GM04504 (cell line): ENCODE measurements around the gene KCNJ18.
"Not testable (repeated sequence)": the region's sequence is repeated elsewhere in the genome, so short reads cannot be mapped to it uniquely, and the experiment has no call there.

Source experiments
- DNase-seq: peaks from one replicate; pipeline ENCODE4 v3.0.0-alpha.2; 2012; ENCODE audit warnings: low read depth

KCNJ18 gene

GRCh38 chr17:21733931-21734330, 41.6 kb downstream of the KCNJ18 start:
- DNase-seq: not testable (repeated sequence)

- not testable (repeated sequence) for DNase-seq
These were observed 43.5 kb downstream of the KCNJ18 start for GRCh38 chr17:21735814-21736213.

DNA sequence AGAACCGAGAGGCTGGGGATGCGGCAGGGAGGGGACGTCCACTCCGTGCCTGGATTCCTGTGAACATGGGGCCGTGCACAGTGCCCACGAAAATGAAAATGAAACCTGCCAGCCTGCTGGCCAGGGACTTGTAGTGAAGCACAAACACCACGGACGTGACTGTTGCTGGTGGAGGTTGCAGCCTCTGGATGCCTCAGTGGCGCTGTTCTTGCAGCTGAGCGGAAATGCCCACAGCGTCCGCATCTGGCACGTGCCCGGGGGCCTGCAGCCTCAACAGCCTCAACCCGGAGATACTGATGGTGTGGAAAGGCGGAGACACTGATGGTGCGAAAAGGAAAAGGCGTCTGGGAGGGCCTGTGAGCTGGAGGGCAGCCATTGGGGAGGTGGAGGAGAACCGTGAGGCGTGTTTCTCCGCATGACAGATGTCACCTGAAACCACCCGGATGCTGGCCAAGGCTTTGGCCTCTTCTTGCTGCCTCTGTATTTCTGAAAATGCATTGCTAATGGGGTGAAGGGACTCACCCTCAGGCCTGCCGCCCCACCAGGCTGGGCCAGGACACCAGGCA, 44.8 kb downstream of the KCNJ18 start:
- not testable (repeated sequence) for DNase-seq

DNA sequence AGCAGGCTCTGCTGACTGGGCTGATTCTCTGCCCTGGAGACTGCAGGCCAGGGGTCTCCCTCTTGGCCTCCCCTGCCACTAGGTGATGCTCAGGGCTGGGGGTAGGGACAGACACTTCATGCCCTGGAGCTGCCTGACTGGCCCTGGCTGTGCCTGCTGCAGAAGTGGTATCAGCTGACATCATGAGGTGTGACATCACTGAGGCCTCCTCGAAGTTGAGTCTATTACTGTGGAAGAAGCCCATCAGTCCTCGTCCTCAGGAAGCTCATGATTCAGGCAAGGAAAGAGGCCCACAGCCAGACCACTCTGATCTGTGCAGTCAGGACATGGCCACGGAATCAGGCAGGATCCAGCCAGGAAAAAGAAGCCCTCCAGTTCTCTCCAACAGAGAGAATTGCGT, 45.9 kb downstream of the KCNJ18 start:
- DNase-seq: not testable (repeated sequence)

DNA sequence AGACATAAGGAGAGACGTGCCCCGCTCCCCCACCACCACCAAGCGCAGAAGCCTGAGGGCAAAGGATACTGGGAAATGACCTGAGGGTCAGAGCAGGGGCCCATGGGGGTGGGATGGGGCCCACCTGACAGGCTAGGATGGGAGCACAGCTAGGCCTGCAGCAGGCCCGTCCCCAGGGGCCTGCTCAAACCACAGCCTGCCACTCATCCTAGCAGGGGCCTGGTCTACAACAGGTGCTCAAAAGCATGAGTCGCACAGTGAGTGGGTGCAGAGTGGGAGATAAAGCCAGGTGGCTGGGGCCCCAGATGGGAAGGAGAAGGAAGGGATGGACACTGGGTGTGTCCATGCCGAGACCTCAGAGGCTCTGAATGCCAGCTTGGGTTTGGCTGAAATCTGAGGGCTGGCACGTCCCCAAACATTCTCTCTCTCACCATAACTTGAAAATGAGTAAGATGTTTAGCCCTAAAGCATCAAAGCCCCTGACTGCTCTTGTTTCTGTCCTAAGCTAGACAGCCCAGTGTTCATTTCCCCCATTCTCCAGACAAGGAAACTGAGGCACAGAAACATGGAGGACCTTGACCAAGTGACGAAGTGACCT, 46.7 kb downstream of the KCNJ18 start:
- not testable (repeated sequence) for DNase-seq

GRCh38 chr17:21739485-21739884, 47.2 kb downstream of the KCNJ18 start:
- DNase-seq: not testable (repeated sequence)

GRCh38 chr17:21740836-21741235, 48.5 kb downstream of the KCNJ18 start:
- not testable (repeated sequence) for DNase-seq

DNA sequence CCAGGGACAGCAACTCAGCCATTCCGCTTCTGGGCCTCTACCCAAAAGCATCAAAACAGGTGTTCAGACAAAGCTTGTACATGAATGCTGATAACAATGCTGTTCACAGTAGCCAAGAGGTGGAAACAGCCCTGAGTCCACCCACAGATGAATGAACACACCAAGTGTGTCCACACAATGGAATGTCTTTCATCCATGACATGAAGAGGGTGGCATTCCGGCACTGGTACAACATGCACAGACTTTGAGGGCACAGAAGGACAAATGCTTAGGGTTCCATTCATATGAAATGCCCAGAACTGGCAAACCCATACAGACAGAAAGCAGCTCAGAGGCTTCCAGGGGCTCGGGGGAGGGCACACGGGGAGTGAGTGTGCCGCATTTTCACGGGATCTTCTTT, 49.2 kb downstream of the KCNJ18 start:
- not testable (repeated sequence) for DNase-seq

DNA sequence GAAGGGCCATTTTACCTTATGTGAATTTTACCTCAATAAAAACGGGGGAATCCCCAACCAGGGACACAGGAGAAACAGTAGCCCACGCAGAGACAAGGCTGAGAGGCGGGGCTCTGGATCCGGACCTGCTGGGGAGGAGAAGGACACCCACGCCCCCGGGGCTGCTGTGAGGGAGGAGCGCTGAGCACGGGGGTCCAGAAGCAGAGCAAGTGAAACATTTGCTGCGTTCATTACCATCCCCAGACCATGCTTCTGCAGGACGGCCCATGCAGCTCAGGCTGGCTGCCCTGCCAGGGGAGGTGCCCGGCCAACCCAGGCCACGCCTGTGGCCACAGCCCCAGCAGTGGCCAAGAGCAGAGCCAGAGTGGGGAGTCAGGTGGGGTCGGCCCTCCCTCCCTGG, 50.0 kb downstream of the KCNJ18 start:
- no peak for DNase-seq

GRCh38 chr17:21744151-21744550, 51.8 kb downstream of the KCNJ18 start:
- DNase-seq: not testable (repeated sequence)

GRCh38 chr17:21744621-21745020, 52.3 kb downstream of the KCNJ18 start:
- DNase-seq: not testable (repeated sequence)

DNA sequence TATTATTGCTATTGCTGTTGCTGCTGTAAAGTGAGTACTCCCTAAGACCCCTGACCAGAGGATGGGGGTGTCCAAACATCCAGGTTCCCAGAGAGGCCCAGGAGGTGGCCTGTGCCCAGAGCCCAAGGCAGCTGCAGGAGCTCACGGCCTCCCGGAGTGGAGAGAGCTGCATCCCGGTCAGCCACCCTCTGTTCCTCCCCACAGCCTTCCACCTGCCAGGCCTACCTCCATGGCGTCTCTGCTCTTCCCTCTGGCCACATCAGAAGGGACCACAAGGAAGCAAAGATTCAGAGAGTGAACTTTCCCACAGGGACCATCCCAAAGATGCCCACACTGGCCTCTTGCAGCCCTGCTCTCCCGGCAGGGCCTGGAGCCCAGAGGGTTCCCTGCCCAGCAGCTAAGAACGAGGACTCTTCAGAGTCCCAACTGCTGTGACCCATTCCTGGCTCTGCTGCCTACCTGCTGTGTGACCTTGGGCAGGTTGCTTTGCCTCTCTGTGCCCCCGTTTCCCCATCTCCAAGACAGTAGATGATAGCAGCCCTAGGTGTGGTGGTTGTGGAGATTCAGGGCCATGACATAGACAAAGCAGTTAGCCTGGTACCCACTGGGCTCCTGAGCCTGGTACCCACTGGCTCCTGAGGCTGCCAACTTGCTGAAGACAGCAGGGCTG, 53.2 kb downstream of the KCNJ18 start:
- DNase-seq: not testable (repeated sequence)

DNA sequence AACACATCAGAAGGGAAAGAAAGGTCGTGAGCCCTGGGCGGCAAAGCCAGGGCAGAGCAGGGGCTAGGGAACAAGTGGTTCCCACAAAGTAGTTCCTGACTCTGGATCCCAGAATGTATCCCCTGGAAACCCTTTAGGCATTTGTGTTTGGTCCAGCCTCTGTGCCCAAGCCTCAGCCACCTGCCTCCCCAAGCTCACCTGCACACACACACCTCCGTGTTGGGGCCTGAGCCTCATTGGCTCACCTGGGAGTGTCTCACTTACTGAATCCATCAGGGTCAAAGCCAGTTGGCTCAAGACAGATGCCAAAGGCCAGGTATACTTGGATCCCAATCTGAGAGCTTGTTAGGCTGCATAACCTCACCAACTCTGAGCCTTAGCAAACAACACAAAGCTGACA, 54.1 kb downstream of the KCNJ18 start:
- DNase-seq: not testable (repeated sequence)

GRCh38 chr17:21747195-21747915, 55.0 kb downstream of the KCNJ18 start:
- not testable (repeated sequence) for DNase-seq

- not testable (repeated sequence) for DNase-seq
These were observed 56.4 kb downstream of the KCNJ18 start for GRCh38 chr17:21748686-21749085.

- not testable (repeated sequence) for DNase-seq
These were observed 57.6 kb downstream of the KCNJ18 start for GRCh38 chr17:21749696-21750531.

DNA sequence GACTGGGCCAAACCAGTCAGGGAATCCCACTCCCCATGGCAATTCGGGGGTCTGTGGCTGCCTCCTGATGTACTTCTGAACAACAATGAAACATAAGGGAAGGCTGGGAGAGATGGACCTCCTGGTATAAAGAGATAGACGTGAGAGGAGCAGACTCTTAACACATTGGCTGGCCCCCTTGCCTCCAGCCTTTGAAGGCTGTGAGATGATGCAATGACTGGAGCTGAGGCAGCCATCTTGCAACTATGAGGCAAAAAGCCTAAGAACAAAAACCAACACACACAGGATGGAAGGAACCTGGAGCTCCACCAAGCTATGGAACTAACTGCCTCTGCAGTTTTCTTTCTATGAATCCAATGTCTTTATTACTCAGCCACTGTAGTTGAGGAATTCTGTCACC, 58.8 kb downstream of the KCNJ18 start:
- not testable (repeated sequence) for DNase-seq
